HEK293 (cell line): ENCODE measurements around the gene APLP2.
A peak's percentile ranks its signal among the peaks of the same experiment; 100 is the strongest.

ENCODE experiments used
- CTCF ChIA-PET: fragments of 350-600 bp; formaldehyde crosslinking; extraction: SDS; loops from one replicate; lab custom pipeline; 2021; ENCODE audit warnings: antibody characterized with exemption; lab: Yijun Ruan, JAX
- POLR2A ChIA-PET: fragments of 300-600 bp; formaldehyde crosslinking; extraction: SDS; loops from one replicate; lab custom pipeline; 2020; ENCODE audit warnings: antibody characterized with exemption, inconsistent platforms; lab: Yijun Ruan, JAX
- H3K27ac ChIP-seq: fragments of 200-500 bp; sonication (Bioruptor generic); 2 replicates; pipeline ENCODE4 v1.5.1; 2014; ENCODE audit warnings: low read depth, low read length, control low read depth, inconsistent platforms; ENCODE audit errors: extremely low read depth
- H3K36me3 ChIP-seq, 2 experiments: fragments of 200-500 bp in 1 of 2; sonication (Bioruptor generic) in 1 of 2; 1 replicate in 1 of 2; 2 replicates in 1 of 2; pipeline ENCODE4 v1.5.1; 2014 to 2017; ENCODE audit warnings: inconsistent platforms in 2 of 2, low read length in 2 of 2; ENCODE audit not compliant: control insufficient read depth in 2 of 2, insufficient read depth in 1 of 2
- H3K4me1 ChIP-seq: fragments of 200-500 bp; sonication (Bioruptor generic); 2 replicates; pipeline ENCODE4 v1.5.1; 2014; ENCODE audit warnings: mild to moderate bottlenecking, low read length, inconsistent platforms; ENCODE audit not compliant: control insufficient read depth, insufficient read depth
- H3K4me3 ChIP-seq: 2 replicates; pipeline ENCODE4 v1.5.1; 2011; ENCODE audit warnings: low read depth, mild to moderate bottlenecking, control low read depth, low read length, moderate library complexity
- H3K9me3 ChIP-seq: fragments of 200-500 bp; sonication (Bioruptor generic); 2 replicates; pipeline ENCODE4 v1.5.1; 2014; ENCODE audit warnings: low read depth, low read length, inconsistent platforms; ENCODE audit not compliant: control insufficient read depth, insufficient read depth
- CTCF ChIP-seq: fragments of 450-650 bp; formaldehyde crosslinking; IDR thresholded peaks from 2 replicates; pipeline ENCODE4 v1.5.1; 2016; ENCODE audit warnings: missing biosample characterization, missing genetic modification characterization
- GLIS2 ChIP-seq: fragments of 450-650 bp; formaldehyde crosslinking; IDR thresholded peaks from 2 replicates; pipeline ENCODE4 v1.5.1; 2016; ENCODE audit warnings: missing biosample characterization, missing genetic modification characterization
- HOXA7 ChIP-seq: sonication (generic); formaldehyde crosslinking; IDR thresholded peaks from 2 replicates; pipeline ENCODE4 v1.8.1; 2022; ENCODE audit warnings: missing genetic modification reagents, borderline replicate concordance
- MYNN ChIP-seq: fragments of 450-650 bp; formaldehyde crosslinking; IDR thresholded peaks from 2 replicates; pipeline ENCODE4 v1.5.1; 2016; ENCODE audit warnings: missing biosample characterization, missing genetic modification characterization, borderline replicate concordance
- WT1 ChIP-seq: fragments of 450-650 bp; formaldehyde crosslinking; IDR thresholded peaks from 2 replicates; pipeline ENCODE4 v1.5.1; 2016; ENCODE audit warnings: missing biosample characterization, missing genetic modification characterization
- ZBTB21 ChIP-seq: fragments of 450-650 bp; formaldehyde crosslinking; IDR thresholded peaks from 2 replicates; pipeline ENCODE4 v1.5.1; 2017; ENCODE audit warnings: missing biosample characterization, missing genetic modification characterization
- ZFP37 ChIP-seq: fragments of 450-650 bp; formaldehyde crosslinking; IDR thresholded peaks from 2 replicates; pipeline ENCODE4 v1.5.1; 2016; ENCODE audit warnings: missing biosample characterization, missing genetic modification characterization
- ZNF10 ChIP-seq: fragments of 450-650 bp; formaldehyde crosslinking; IDR thresholded peaks from 2 replicates; pipeline ENCODE4 v1.5.1; 2017; ENCODE audit warnings: missing biosample characterization, missing genetic modification characterization
- ZNF366 ChIP-seq: fragments of 450-650 bp; formaldehyde crosslinking; conservative IDR thresholded peaks from 2 replicates; pipeline ENCODE4 v1.5.1; 2016; ENCODE audit warnings: missing biosample characterization, missing genetic modification characterization
- ZNF426 ChIP-seq: fragments of 450-650 bp; formaldehyde crosslinking; IDR thresholded peaks from 2 replicates; pipeline ENCODE4 v1.5.1; 2017; ENCODE audit warnings: missing biosample characterization, missing genetic modification characterization, mild to moderate bottlenecking, inconsistent platforms, moderate library complexity
- ZNF549 ChIP-seq: fragments of 450-650 bp; IDR thresholded peaks from 2 replicates; pipeline ENCODE4 v1.5.1; 2018; ENCODE audit warnings: missing biosample characterization, missing genetic modification characterization, mild to moderate bottlenecking, inconsistent platforms, moderate library complexity
- ZNF624 ChIP-seq: fragments of 450-650 bp; formaldehyde crosslinking; IDR thresholded peaks from 2 replicates; pipeline ENCODE4 v1.5.1; 2017; ENCODE audit warnings: missing biosample characterization, missing genetic modification characterization
- ZNF660 ChIP-seq: fragments of 450-650 bp; IDR thresholded peaks from 2 replicates; pipeline ENCODE4 v1.5.1; 2018; ENCODE audit warnings: missing biosample characterization, mild to moderate bottlenecking, missing genetic modification characterization
- ZNF670 ChIP-seq: fragments of 450-650 bp; formaldehyde crosslinking; IDR thresholded peaks from 2 replicates; pipeline ENCODE4 v1.5.1; 2016; ENCODE audit warnings: missing biosample characterization, missing genetic modification characterization, low read depth
- ZNF707 ChIP-seq: fragments of 450-650 bp; formaldehyde crosslinking; IDR thresholded peaks from 2 replicates; pipeline ENCODE4 v1.5.1; 2016; ENCODE audit warnings: missing biosample characterization, missing genetic modification characterization
- ZNF837 ChIP-seq: fragments of 450-650 bp; formaldehyde crosslinking; IDR thresholded peaks from 2 replicates; pipeline ENCODE4 v1.5.1; 2016; ENCODE audit warnings: missing biosample characterization, missing genetic modification characterization
- ZSCAN18 ChIP-seq: fragments of 450-650 bp; formaldehyde crosslinking; IDR thresholded peaks from 2 replicates; pipeline ENCODE4 v1.5.1; 2016; ENCODE audit warnings: missing biosample characterization, missing genetic modification characterization
- TF ChIP-seq, protein P1 (sequence below): fragments of 450-650 bp; IDR thresholded peaks from 2 replicates; pipeline ENCODE4 v1.5.1; 2018; ENCODE audit warnings: missing biosample characterization, missing genetic modification characterization
- TF ChIP-seq, protein P2 (sequence below): fragments of 450-650 bp; formaldehyde crosslinking; IDR thresholded peaks from 2 replicates; pipeline ENCODE4 v1.5.1; 2016; ENCODE audit warnings: missing biosample characterization, missing genetic modification characterization
- TF ChIP-seq, protein P3 (sequence below): fragments of 450-650 bp; formaldehyde crosslinking; IDR thresholded peaks from 2 replicates; pipeline ENCODE4 v1.5.1; 2016; ENCODE audit warnings: missing biosample characterization, missing genetic modification characterization
- TF ChIP-seq, protein P4 (sequence below): fragments of 450-650 bp; formaldehyde crosslinking; IDR thresholded peaks from 2 replicates; pipeline ENCODE4 v1.5.1; 2016; ENCODE audit warnings: missing biosample characterization, missing genetic modification characterization

APLP2 gene

GRCh38 chr11:130128626-130129025 is 58.9 kb downstream of the APLP2 start (continued):
- TF ChIP-seq, protein P1, sequence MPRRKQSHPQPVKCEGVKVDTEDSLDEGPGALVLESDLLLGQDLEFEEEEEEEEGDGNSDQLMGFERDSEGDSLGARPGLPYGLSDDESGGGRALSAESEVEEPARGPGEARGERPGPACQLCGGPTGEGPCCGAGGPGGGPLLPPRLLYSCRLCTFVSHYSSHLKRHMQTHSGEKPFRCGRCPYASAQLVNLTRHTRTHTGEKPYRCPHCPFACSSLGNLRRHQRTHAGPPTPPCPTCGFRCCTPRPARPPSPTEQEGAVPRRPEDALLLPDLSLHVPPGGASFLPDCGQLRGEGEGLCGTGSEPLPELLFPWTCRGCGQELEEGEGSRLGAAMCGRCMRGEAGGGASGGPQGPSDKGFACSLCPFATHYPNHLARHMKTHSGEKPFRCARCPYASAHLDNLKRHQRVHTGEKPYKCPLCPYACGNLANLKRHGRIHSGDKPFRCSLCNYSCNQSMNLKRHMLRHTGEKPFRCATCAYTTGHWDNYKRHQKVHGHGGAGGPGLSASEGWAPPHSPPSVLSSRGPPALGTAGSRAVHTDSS (tag by site-specific recombination), result no peak

DNA sequence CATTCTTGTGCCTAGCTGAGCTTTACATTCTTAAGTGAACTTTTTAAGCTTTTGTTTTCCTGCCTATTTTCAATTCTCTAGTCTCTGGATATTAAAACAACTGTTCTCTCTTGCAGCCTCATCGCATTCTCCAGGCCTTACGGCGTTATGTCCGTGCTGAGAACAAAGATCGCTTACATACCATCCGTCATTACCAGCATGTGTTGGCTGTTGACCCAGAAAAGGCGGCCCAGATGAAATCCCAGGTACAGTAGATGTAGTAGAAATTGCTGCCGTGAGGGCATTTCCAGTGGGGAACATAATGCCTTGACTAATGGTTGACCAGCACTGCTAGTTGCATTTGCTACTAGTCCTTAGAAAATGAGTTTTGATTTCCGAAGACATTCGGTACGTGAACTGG is 60.2 kb downstream of the APLP2 start:
- CTCF ChIA-PET, result interaction anchor here (0.6 to 8.1 kb wide), 8 partner anchors 15 to 607 kb away, joined by 3 to 118 read pairs (median 3); no protein-coding TSS in a partner anchor
- no peak for TF ChIP-seq HOXA7 (CRISPR knock-in tag)
- no peak for TF ChIP-seq MYNN (tag by site-specific recombination)
- no peak for TF ChIP-seq ZBTB21
- no peak for TF ChIP-seq ZNF837 (tag by site-specific recombination)
- no peak for TF ChIP-seq ZNF366 (tag by site-specific recombination)
- TF ChIP-seq, protein P2, sequence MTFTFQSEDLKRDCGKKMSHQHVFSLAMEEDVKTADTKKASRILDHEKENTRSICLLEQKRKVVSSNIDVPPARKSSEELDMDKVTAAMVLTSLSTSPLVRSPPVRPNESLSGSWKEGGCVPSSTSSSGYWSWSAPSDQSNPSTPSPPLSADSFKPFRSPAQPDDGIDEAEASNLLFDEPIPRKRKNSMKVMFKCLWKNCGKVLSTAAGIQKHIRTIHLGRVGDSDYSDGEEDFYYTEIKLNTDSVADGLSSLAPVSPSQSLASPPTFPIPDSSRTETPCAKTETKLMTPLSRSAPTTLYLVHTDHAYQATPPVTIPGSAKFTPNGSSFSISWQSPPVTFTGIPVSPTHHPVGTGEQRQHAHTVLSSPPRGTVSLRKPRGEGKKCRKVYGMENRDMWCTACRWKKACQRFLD (tag by site-specific recombination), result no peak
- no peak for TF ChIP-seq ZNF549
- Histone ChIP-seq H3K4me1 (no peaks in the 10 kb centered on the region), H3K36me3 (peaks cover 16 to 98% of the 10 kb centered on the region in 2 experiments), H3K27ac (no peak overlapping the region), H3K9me3 (no peaks in the 10 kb centered on the region), H3K4me3 (no peak overlapping the region)
- POLR2A ChIA-PET, result no interaction called here

- Histone ChIP-seq H3K36me3 (peaks cover 16 to 99% of the 10 kb centered on the region in 2 experiments), H3K4me3 (no peak overlapping the region), H3K9me3 (no peaks in the 10 kb centered on the region), H3K27ac (no peak overlapping the region), H3K4me1 (no peaks in the 10 kb centered on the region)
- ChIA-PET CTCF (interaction anchor here (0.6 to 8.1 kb wide), 46 partner anchors 9 to 762 kb away, joined by 3 to 118 read pairs (median 4); no protein-coding TSS in a partner anchor), POLR2A (interaction anchor here (1.3 to 1.7 kb wide), 2 partner anchors 61 to 129 kb away, joined by 13 to 18 read pairs; partner anchors contain the start of genes APLP2 and PRDM10)
- TF ChIP-seq ZNF660 (tag by site-specific recombination), result 0 out of 2 replicates have a peak, but pooled peaks have one; percentile 48
- TF ChIP-seq ZSCAN18 (tag by site-specific recombination), result no peak
- no peak for TF ChIP-seq ZNF624 (tag by site-specific recombination)
- peak; percentile 32; the same call in 1 of the 2 replicates for TF ChIP-seq CTCF (tag by site-specific recombination)
- TF ChIP-seq, protein P3, sequence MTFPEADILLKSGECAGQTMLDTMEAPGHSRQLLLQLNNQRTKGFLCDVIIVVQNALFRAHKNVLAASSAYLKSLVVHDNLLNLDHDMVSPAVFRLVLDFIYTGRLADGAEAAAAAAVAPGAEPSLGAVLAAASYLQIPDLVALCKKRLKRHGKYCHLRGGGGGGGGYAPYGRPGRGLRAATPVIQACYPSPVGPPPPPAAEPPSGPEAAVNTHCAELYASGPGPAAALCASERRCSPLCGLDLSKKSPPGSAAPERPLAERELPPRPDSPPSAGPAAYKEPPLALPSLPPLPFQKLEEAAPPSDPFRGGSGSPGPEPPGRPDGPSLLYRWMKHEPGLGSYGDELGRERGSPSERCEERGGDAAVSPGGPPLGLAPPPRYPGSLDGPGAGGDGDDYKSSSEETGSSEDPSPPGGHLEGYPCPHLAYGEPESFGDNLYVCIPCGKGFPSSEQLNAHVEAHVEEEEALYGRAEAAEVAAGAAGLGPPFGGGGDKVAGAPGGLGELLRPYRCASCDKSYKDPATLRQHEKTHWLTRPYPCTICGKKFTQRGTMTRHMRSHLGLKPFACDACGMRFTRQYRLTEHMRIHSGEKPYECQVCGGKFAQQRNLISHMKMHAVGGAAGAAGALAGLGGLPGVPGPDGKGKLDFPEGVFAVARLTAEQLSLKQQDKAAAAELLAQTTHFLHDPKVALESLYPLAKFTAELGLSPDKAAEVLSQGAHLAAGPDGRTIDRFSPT (tag by site-specific recombination), result no peak
- no peak for TF ChIP-seq ZNF707 (tag by site-specific recombination)
- TF ChIP-seq WT1 (tag by site-specific recombination), result no peak
- TF ChIP-seq ZFP37 (tag by site-specific recombination), result no peak
- TF ChIP-seq GLIS2 (tag by site-specific recombination), result no peak
- no peak for TF ChIP-seq ZNF670 (tag by site-specific recombination)
- TF ChIP-seq ZNF426 (tag by site-specific recombination), result no peak
- TF ChIP-seq ZNF10 (tag by site-specific recombination), result no peak
- TF ChIP-seq, protein P4, sequence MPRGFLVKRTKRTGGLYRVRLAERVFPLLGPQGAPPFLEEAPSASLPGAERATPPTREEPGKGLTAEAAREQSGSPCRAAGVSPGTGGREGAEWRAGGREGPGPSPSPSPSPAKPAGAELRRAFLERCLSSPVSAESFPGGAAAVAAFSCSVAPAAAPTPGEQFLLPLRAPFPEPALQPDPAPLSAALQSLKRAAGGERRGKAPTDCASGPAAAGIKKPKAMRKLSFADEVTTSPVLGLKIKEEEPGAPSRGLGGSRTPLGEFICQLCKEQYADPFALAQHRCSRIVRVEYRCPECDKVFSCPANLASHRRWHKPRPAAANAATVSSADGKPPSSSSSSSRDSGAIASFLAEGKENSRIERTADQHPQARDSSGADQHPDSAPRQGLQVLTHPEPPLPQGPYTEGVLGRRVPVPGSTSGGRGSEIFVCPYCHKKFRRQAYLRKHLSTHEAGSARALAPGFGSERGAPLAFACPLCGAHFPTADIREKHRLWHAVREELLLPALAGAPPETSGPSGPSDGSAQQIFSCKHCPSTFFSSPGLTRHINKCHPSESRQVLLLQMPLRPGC (tag by site-specific recombination), result no peak
Measured at GRCh38 chr11:130131961-130132850, 62.5 kb downstream of the APLP2 start.
